Effector memory CD8-positive, alpha-beta T cell (primary cell): Measurements from ENCODE around the gene MEX3A.
"Not testable (repeated sequence)": the region's sequence is repeated elsewhere in the genome, so short reads cannot be mapped to it uniquely, and the experiment has no call there.

Experiments used
- ATAC-seq: fragments of 150-1000 bp; cut with Tn5 transposase; replicated peaks from 2 replicates; pipeline ENCODE4 v1.10.0; 2021; ENCODE audit warnings: mild to moderate bottlenecking, moderate library complexity
- DNase-seq, 3 experiments: peaks; one replicate each; pipeline ENCODE4 v3.0.0; 2021
- H3K27ac Mint-ChIP-seq, 2 donors: one replicate each; pipeline ENCODE4 v1.8.0; 2022; ENCODE audit warnings: mild to moderate bottlenecking in 2 of 2, mixed read lengths in 2 of 2, moderate library complexity in 2 of 2
- H3K27me3 Mint-ChIP-seq, 2 donors: one replicate each; pipeline ENCODE4 v1.8.0; 2022; ENCODE audit warnings: mixed read lengths in 2 of 2
- H3K36me3 Mint-ChIP-seq: one replicate; pipeline ENCODE4 v1.8.0; 2022; ENCODE audit warnings: mild to moderate bottlenecking, moderate library complexity, mixed read lengths; ENCODE audit not compliant: insufficient read depth
- H3K4me1 Mint-ChIP-seq, 2 donors: one replicate each; pipeline ENCODE4 v1.8.0; 2022; ENCODE audit warnings: low read depth in 2 of 2, mixed read lengths in 2 of 2
- H3K4me3 Mint-ChIP-seq, 2 donors: one replicate each; pipeline ENCODE4 v1.8.0; 2022; ENCODE audit warnings: mild to moderate bottlenecking in 2 of 2, mixed read lengths in 2 of 2, moderate library complexity in 2 of 2
- H3K9me3 Mint-ChIP-seq, 2 donors: one replicate each; pipeline ENCODE4 v1.8.0; 2022; ENCODE audit warnings: mixed read lengths in 2 of 2

The MEX3A gene

GRCh38 chr1:156075162-156075561 lies 7.1 kb downstream of the MEX3A start:
- ATAC-seq (no peak), DNase-seq (no peak)
- no peaks in the 10 kb centered on the region for H3K4me1 Mint-ChIP-seq
- no peak overlapping the region for H3K27ac Mint-ChIP-seq
- no peak overlapping the region for H3K4me3 Mint-ChIP-seq
- H3K27me3 Mint-ChIP-seq: peaks cover 0 to 13% of the 10 kb centered on the region in 2 donors
- H3K36me3 Mint-ChIP-seq: no peaks in the 10 kb centered on the region
- H3K9me3 Mint-ChIP-seq: no peaks in the 10 kb centered on the region

GRCh38 chr1:156074661-156075060 lies 7.6 kb downstream of the MEX3A start:
- no peak for DNase-seq
- Mint-ChIP-seq H3K9me3 (no peaks in the 10 kb centered on the region), H3K4me3 (no peak overlapping the region), H3K36me3 (no peaks in the 10 kb centered on the region), H3K27ac (no peak overlapping the region), H3K27me3 (peaks cover 0 to 10% of the 10 kb centered on the region in 2 donors), H3K4me1 (no peaks in the 10 kb centered on the region)
- no peak for ATAC-seq

GRCh38 chr1:156073740-156074139 lies 8.5 kb downstream of the MEX3A start:
- no peaks in the 10 kb centered on the region for H3K4me1 Mint-ChIP-seq
- H3K4me3 Mint-ChIP-seq: no peak overlapping the region
- DNase-seq (no peak), ATAC-seq (no peak)
- no peak overlapping the region for H3K27ac Mint-ChIP-seq
- H3K27me3 Mint-ChIP-seq: peaks cover 0 to 6% of the 10 kb centered on the region in 2 donors
- H3K9me3 Mint-ChIP-seq: no peaks in the 10 kb centered on the region
- H3K36me3 Mint-ChIP-seq: no peaks in the 10 kb centered on the region

GRCh38 chr1:156073110-156073687 lies 9.1 kb downstream of the MEX3A start:
- DNase-seq (no peak), ATAC-seq (no peak)
- H3K27me3 Mint-ChIP-seq: peaks cover 0 to 6% of the 10 kb centered on the region in 2 donors
- H3K36me3 Mint-ChIP-seq: no peaks in the 10 kb centered on the region
- H3K4me3 Mint-ChIP-seq: no peak overlapping the region
- H3K27ac Mint-ChIP-seq: no peak overlapping the region
- no peaks in the 10 kb centered on the region for H3K4me1 Mint-ChIP-seq
- H3K9me3 Mint-ChIP-seq: no peaks in the 10 kb centered on the region

- no peak for DNase-seq
- H3K36me3 Mint-ChIP-seq: no peaks in the 10 kb centered on the region
- H3K4me1 Mint-ChIP-seq: no peaks in the 10 kb centered on the region
- H3K27ac Mint-ChIP-seq: no peak overlapping the region
- peaks cover 0 to 6% of the 10 kb centered on the region in 2 donors for H3K27me3 Mint-ChIP-seq
- no peak for ATAC-seq
- H3K4me3 Mint-ChIP-seq: no peak overlapping the region
- H3K9me3 Mint-ChIP-seq: no peaks in the 10 kb centered on the region
Measured at GRCh38 chr1:156072251-156072650, 10.0 kb downstream of the MEX3A start.

GRCh38 chr1:156071332-156071816 lies 10.9 kb downstream of the MEX3A start:
- not testable (repeated sequence) for H3K4me1 Mint-ChIP-seq, H3K27me3 Mint-ChIP-seq, H3K9me3 Mint-ChIP-seq, H3K4me3 Mint-ChIP-seq, ATAC-seq, H3K36me3 Mint-ChIP-seq, H3K27ac Mint-ChIP-seq, DNase-seq

- DNase-seq (no peak), ATAC-seq (no peak)
- Mint-ChIP-seq H3K4me1 (peaks cover 5% of the 10 kb centered on the region in 2 donors), H3K9me3 (no peaks in the 10 kb centered on the region), H3K27ac (no peak overlapping the region), H3K36me3 (peaks cover 1% of the 10 kb centered on the region), H3K4me3 (no peak overlapping the region), H3K27me3 (peaks cover 0 to 6% of the 10 kb centered on the region in 2 donors)
Measured at GRCh38 chr1:156070548-156070947, 11.7 kb downstream of the MEX3A start.

GRCh38 chr1:156069490-156070455 lies 12.5 kb downstream of the MEX3A start:
- Mint-ChIP-seq H3K36me3 (peaks cover 2% of the 10 kb centered on the region), H3K27ac (no peak overlapping the region), H3K9me3 (no peaks in the 10 kb centered on the region), H3K27me3 (no peaks in the 10 kb centered on the region), H3K4me1 (peaks cover 5% of the 10 kb centered on the region in 2 donors), H3K4me3 (no peak overlapping the region)
- ATAC-seq (no peak), DNase-seq (no peak)

- H3K9me3 Mint-ChIP-seq: no peaks in the 10 kb centered on the region
- peaks cover 2% of the 10 kb centered on the region for H3K36me3 Mint-ChIP-seq
- H3K4me3 Mint-ChIP-seq: no peak overlapping the region
- H3K4me1 Mint-ChIP-seq: peaks cover 5% of the 10 kb centered on the region in 2 donors
- no peak overlapping the region for H3K27ac Mint-ChIP-seq
- H3K27me3 Mint-ChIP-seq: no peaks in the 10 kb centered on the region
- ATAC-seq: no peak
- DNase-seq: no peak
Measured at GRCh38 chr1:156067262-156067661, 15.0 kb downstream of the MEX3A start.

- H3K9me3 Mint-ChIP-seq: no peaks in the 10 kb centered on the region
- ATAC-seq: no peak
- H3K27me3 Mint-ChIP-seq: no peaks in the 10 kb centered on the region
- H3K36me3 Mint-ChIP-seq: peaks cover 2% of the 10 kb centered on the region
- DNase-seq: no peak
- peak overlapping the region in 1 of 2 donors; percentile 17 for H3K27ac Mint-ChIP-seq
- H3K4me1 Mint-ChIP-seq: peaks cover 5% of the 10 kb centered on the region in 2 donors
- no peak overlapping the region for H3K4me3 Mint-ChIP-seq
Measured at GRCh38 chr1:156065871-156066270, 16.4 kb downstream of the MEX3A start.

GRCh38 chr1:156065212-156065611 lies 17.1 kb downstream of the MEX3A start:
- no peak overlapping the region for H3K4me3 Mint-ChIP-seq
- H3K27ac Mint-ChIP-seq: peak overlapping the region in 1 of 2 donors; percentile 0
- H3K4me1 Mint-ChIP-seq: peaks cover 5% of the 10 kb centered on the region in 2 donors
- H3K36me3 Mint-ChIP-seq: peaks cover 2% of the 10 kb centered on the region
- DNase-seq (no peak), ATAC-seq (no peak)
- H3K9me3 Mint-ChIP-seq: no peaks in the 10 kb centered on the region
- H3K27me3 Mint-ChIP-seq: no peaks in the 10 kb centered on the region

- peak overlapping the region in 1 of 2 donors; percentile 0 for H3K27ac Mint-ChIP-seq
- no peaks in the 10 kb centered on the region for H3K27me3 Mint-ChIP-seq
- H3K4me3 Mint-ChIP-seq: no peak overlapping the region
- peaks cover 5% of the 10 kb centered on the region in 2 donors for H3K4me1 Mint-ChIP-seq
- H3K36me3 Mint-ChIP-seq: peaks cover 2% of the 10 kb centered on the region
- DNase-seq: no peak
- no peak for ATAC-seq
- no peaks in the 10 kb centered on the region for H3K9me3 Mint-ChIP-seq
Measured at GRCh38 chr1:156064615-156065014, 17.6 kb downstream of the MEX3A start.

- ATAC-seq: no peak
- no peak for DNase-seq
- Mint-ChIP-seq H3K4me3 (no peak overlapping the region), H3K36me3 (peaks cover 2% of the 10 kb centered on the region), H3K9me3 (no peaks in the 10 kb centered on the region), H3K4me1 (peaks cover 5% of the 10 kb centered on the region in 2 donors), H3K27me3 (no peaks in the 10 kb centered on the region), H3K27ac (no peak overlapping the region)
Measured at GRCh38 chr1:156063997-156064285, 18.3 kb downstream of the MEX3A start.

- Mint-ChIP-seq H3K9me3 (no peaks in the 10 kb centered on the region), H3K4me3 (no peak overlapping the region), H3K27me3 (no peaks in the 10 kb centered on the region), H3K36me3 (peaks cover 6% of the 10 kb centered on the region), H3K27ac (no peak overlapping the region), H3K4me1 (peaks cover 5% of the 10 kb centered on the region in 2 donors)
- no peak for DNase-seq
- no peak for ATAC-seq
Measured at GRCh38 chr1:156062189-156062588, 20.1 kb downstream of the MEX3A start.
